MM.1S (cell line): ENCODE measurements around the gene PPP1R8.

Source experiments
- EZH2 ChIP-seq: fragments of 300-600 bp; sonication (generic); optimal IDR thresholded peaks from 2 replicates; pipeline ENCODE3; 2017; ENCODE audit warnings: low read depth, mild to moderate bottlenecking, antibody characterized with exemption, low read length, mixed read lengths
- EZH2phosphoT487 ChIP-seq: fragments of 300-600 bp; sonication (generic); IDR thresholded peaks from 2 replicates; pipeline ENCODE4 v1.6.1; 2018; ENCODE audit warnings: antibody characterized with exemption, low read length
- TF ChIP-seq, protein P1 (sequence below): fragments of 300-600 bp; sonication (generic); IDR thresholded peaks from 2 replicates; pipeline ENCODE4 v1.5.1; 2016; ENCODE audit warnings: antibody characterized with exemption, low read length, mixed read lengths

DNA sequence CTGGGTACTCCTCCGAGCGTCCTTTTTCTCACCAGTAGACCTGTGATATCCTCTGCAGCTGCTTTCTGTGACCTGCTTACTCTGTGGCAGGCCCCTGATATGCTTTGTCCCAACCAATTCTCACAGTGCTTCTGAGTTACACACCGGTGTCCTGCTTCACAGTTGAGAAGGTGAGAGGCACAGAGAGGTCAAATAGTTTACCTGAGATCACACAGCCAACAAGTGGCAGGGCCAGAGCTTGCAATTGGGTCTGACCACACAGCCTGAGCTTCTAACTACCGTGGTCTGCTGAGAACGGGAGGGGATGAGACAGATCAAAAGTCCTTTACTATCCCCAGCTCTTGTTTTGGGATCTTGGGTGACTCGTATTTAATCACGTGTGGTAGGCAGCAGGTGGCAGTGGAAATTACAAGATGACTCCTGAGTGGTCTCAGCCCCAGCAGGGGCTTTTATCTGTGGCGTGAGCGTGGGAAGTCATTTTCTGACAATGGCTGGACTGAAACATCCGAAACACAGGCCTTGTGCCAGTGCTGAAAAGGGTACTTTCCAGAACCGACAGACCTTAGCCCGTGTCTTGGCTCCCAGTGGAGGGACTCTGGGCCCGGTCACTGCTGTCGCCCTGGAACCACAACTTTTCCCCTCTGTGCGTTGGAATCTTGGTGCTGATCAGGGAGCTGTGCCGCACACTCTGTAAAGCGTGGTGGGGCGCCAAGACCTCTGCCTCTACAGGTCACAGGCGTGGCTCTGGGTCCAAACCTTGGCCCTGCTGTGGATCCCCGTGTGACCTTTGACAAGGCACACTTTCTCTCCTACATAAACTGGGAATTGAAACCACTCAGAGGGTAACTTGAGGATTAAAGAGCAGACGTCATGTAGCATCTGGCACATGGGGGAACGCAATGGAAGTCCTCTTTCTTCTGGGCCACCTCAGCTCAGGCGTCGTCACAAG lies 53.7 kb downstream of the PPP1R8 start:
- TF ChIP-seq, protein P1, sequence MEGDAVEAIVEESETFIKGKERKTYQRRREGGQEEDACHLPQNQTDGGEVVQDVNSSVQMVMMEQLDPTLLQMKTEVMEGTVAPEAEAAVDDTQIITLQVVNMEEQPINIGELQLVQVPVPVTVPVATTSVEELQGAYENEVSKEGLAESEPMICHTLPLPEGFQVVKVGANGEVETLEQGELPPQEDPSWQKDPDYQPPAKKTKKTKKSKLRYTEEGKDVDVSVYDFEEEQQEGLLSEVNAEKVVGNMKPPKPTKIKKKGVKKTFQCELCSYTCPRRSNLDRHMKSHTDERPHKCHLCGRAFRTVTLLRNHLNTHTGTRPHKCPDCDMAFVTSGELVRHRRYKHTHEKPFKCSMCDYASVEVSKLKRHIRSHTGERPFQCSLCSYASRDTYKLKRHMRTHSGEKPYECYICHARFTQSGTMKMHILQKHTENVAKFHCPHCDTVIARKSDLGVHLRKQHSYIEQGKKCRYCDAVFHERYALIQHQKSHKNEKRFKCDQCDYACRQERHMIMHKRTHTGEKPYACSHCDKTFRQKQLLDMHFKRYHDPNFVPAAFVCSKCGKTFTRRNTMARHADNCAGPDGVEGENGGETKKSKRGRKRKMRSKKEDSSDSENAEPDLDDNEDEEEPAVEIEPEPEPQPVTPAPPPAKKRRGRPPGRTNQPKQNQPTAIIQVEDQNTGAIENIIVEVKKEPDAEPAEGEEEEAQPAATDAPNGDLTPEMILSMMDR, result no peak
- no peak for TF ChIP-seq EZH2
- TF ChIP-seq EZH2phosphoT487, result no peak
